Measurements from ENCODE around the gene SCAPER. TPM values are rescaled to one million over a fixed set of nuclear protein-coding genes. Genes with fewer than 3 reads are reported as not detected.
"Not testable (repeated sequence)": the region's sequence is repeated elsewhere in the genome, so short reads cannot be mapped to it uniquely, and the experiment has no call there.

SCAPER gene
- total RNA-seq, 1 experiment from 2014 or later: 8.3 TPM

DNA sequence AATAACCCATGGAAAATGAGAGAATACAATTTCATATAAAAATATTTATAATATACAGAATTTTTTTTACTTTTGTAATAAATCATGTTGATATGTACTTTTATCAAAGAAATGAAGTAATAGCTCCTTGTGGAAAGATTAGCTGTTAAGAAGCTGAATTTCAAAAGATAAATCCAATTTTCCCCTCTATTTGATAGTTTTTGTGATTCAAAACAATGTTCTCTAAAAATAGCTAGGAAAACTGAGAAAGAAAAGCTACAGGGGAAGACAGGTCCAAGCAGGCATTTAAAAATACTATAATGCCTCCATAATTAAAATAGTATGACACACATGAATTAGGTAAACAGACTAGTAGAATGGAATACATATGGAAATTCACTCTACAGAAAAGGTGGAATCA, 44.9 kb downstream of the SCAPER start:
- DNase-seq: no peak
- H3K36me3 ChIP-seq (replicated peaks; ENCODE audit: control insufficient read depth, insufficient read depth, low read length): no peaks in the 10 kb centered on the region
- H3K4me3 ChIP-seq (ENCODE audit: insufficient read depth, low read depth, low read length): no peak overlapping the region
- no peaks in the 10 kb centered on the region for H3K27me3 ChIP-seq (ENCODE audit: control insufficient read depth, insufficient read depth, low read length)

DNA sequence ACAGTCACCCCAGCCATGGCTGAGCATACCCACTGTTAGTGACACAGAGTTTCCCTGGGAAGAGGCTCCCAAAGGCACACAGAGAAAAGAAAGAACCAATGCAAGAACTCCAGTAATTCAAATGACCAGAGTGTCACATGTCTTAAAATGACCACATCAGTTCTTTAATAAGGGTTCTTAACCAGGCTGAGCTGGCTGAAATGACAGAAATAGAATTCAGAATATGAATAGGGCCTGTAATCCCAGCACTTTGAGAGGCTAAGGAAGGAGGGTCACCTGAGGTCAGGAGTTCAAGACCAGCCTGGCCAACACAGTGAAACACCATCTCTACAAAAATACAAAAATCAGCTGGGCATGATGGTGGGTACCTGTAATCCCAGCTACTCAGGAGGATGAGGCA, 54.8 kb downstream of the SCAPER start:
- not testable (repeated sequence) for H3K36me3 ChIP-seq (replicated peaks; ENCODE audit: control insufficient read depth, insufficient read depth, low read length); H3K27me3 ChIP-seq (ENCODE audit: control insufficient read depth, insufficient read depth, low read length); DNase-seq; H3K4me3 ChIP-seq (ENCODE audit: insufficient read depth, low read depth, low read length)

DNA sequence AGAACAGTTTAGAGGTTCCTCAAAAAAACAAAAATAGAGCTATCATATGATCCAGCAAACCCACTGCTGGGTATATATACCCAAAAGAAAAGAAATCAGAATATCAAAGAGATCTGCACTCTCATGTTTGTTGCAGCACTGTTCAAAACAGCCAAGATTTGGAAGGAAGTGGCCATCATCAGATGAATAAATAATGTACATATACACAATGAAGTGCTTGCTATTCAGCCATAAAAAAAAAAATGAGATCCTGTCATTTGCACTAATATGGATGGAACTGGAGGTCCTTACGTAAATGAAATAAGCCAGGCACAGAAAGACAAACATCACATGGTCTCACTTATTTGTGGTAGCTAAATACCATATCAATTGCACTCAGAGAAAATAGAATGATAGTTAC, 58.4 kb downstream of the SCAPER start:
- DNase-seq: no peak
- Histone ChIP-seq H3K36me3 (replicated peaks; ENCODE audit: control insufficient read depth, insufficient read depth, low read length) (no peaks in the 10 kb centered on the region), H3K4me3 (ENCODE audit: insufficient read depth, low read depth, low read length) (no peak overlapping the region), H3K27me3 (ENCODE audit: control insufficient read depth, insufficient read depth, low read length) (no peaks in the 10 kb centered on the region)

- no peaks in the 10 kb centered on the region for H3K27me3 ChIP-seq (ENCODE audit: control insufficient read depth, insufficient read depth, low read length)
- no peak for DNase-seq
Observed at GRCh38 chr15:76844096-76844495, 61.0 kb downstream of the SCAPER start.

DNA sequence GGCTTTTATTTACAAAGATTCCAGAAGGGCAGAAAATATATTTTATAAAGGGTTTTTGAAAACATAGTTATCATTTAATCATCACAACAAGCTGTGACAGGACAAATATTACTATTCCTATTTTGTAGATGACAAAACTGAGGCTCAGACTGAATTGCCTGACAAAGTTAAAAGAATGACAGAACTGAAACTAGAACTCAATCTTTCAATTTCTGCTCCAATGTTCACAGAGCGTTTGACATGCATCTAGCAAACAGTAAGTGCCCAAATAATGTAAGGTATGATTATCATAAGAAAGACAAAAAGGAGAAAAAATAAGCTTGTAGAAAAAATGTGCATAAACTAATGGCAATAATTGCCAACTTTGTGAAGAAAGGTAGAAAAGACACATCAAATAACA, 61.9 kb downstream of the SCAPER start:
- Histone ChIP-seq H3K4me3 (ENCODE audit: insufficient read depth, low read depth, low read length) (no peak overlapping the region), H3K36me3 (replicated peaks; ENCODE audit: control insufficient read depth, insufficient read depth, low read length) (no peaks in the 10 kb centered on the region), H3K27me3 (ENCODE audit: control insufficient read depth, insufficient read depth, low read length) (no peaks in the 10 kb centered on the region)
- no peak for DNase-seq

More at GRCh38 chr15:76844096-76844495, 61.0 kb downstream of the SCAPER start:
- Histone ChIP-seq H3K4me3 (ENCODE audit: insufficient read depth, low read depth, low read length) (no peak overlapping the region), H3K36me3 (replicated peaks; ENCODE audit: control insufficient read depth, insufficient read depth, low read length) (no peaks in the 10 kb centered on the region)

DNA sequence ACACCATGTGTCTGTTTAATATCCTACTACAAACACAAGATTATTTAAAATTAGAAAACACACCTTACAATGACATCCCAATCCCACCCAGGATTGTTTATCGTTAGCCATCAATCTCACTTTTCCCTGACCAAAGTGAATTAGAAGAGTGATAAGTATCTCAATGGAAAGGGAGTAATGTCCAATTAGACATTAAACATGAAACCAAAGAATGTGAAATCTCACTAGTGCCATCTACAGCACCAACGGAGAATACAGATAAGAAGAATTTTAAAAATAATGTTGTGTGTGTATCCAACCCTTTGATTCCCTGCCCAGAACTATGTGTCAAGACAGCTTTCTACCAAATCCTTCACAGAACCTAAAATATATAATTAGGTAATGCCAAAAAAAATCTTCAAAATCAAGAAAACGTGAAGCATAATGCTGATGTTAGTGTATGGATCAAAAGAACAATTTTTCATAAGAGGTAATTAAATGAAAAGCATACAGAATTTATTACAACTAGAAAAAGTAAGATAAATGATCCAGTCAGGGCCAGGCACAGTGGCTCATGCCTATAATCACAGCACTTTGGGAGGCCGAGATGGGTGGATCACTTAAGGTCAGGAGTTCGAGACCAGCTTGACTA, 64.2 kb downstream of the SCAPER start:
- H3K4me3 ChIP-seq (ENCODE audit: insufficient read depth, low read depth, low read length): no peak overlapping the region
- no peaks in the 10 kb centered on the region for H3K27me3 ChIP-seq (ENCODE audit: control insufficient read depth, insufficient read depth, low read length)
- no peaks in the 10 kb centered on the region for H3K36me3 ChIP-seq (replicated peaks; ENCODE audit: control insufficient read depth, insufficient read depth, low read length)
- DNase-seq: peak; percentile 4

DNA sequence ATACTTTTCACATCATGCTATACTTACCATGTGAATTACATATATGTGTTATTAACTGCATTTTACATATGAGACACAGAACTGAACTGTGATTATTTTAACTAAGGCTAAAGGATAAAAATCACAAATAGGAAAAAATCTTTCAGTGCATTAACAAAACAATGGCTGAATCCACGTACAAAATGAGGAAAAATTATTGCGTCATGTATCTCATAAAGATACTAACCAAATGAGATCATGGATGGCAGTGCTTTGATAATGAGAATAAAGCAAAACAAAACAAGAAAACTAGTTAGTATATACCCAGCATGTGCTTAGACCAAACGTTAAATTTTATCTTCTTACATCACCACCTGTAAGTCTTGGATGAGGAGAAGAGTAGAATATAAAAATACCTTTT, 66.0 kb downstream of the SCAPER start:
- Histone ChIP-seq H3K27me3 (ENCODE audit: control insufficient read depth, insufficient read depth, low read length) (no peaks in the 10 kb centered on the region), H3K4me3 (ENCODE audit: insufficient read depth, low read depth, low read length) (no peak overlapping the region), H3K36me3 (replicated peaks; ENCODE audit: control insufficient read depth, insufficient read depth, low read length) (no peaks in the 10 kb centered on the region)
- DNase-seq: no peak

DNA sequence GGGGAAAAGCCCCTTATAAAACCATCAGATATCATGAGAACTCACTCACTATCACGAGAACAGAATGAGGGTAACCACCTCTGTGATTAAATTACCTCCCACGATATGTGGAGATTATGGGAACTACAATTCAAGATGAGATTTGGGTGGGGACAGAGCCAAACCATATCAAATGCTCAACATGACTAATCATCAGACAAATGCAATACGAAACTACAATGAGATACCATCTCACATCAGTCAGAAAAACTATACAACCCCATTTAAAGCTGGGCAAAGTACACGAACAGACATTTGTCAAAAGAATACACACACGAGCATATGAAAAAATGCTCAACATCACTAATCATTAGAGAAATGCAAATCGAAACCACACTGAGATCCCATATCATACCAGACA, 67.7 kb downstream of the SCAPER start:
- DNase-seq: no peak
- Histone ChIP-seq H3K4me3 (ENCODE audit: insufficient read depth, low read depth, low read length) (no peak overlapping the region), H3K36me3 (replicated peaks; ENCODE audit: control insufficient read depth, insufficient read depth, low read length) (no peaks in the 10 kb centered on the region), H3K27me3 (ENCODE audit: control insufficient read depth, insufficient read depth, low read length) (no peaks in the 10 kb centered on the region)

DNA sequence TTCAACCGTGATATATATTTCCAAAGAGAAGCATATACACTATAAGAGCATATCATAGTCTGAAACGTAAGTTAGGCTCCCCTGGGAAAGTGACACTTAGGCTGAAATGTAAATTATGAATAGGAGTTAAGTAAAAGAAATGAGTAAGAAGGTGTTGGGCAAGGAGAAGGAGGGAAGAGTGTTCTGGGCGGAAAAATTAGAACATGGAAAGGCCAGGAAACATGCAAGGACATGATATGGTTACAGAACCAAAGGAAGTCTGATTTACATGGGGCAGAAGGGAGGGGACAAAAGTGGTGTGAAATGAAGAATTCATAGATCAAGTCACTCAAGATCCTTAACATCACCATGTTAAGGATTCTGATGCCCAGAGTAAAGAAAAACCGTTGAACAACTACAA, 75.2 kb downstream of the SCAPER start:
- Histone ChIP-seq H3K27me3 (ENCODE audit: control insufficient read depth, insufficient read depth, low read length) (no peaks in the 10 kb centered on the region), H3K4me3 (ENCODE audit: insufficient read depth, low read depth, low read length) (no peak overlapping the region), H3K36me3 (replicated peaks; ENCODE audit: control insufficient read depth, insufficient read depth, low read length) (no peaks in the 10 kb centered on the region)
- no peak for DNase-seq

DNA sequence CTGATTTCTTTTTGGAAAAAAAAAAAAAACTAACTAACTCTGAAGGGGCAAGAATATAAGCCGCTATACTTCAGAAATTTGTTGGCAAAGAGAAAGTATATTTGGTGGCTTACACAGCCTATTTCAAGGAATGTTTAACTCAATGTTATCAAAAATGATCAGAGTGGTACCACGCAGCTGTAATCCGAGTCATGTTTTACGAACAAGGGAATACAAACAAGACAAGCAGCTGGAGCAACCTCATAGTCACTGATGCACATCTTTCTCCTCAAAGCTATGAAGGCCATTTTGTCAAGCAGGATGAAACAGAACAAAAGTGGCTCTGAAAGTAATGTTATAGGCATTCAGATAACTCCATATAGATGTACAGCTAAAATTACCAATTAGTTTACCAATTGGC, 81.2 kb downstream of the SCAPER start:
- no peak for DNase-seq
- Histone ChIP-seq H3K36me3 (replicated peaks; ENCODE audit: control insufficient read depth, insufficient read depth, low read length) (no peaks in the 10 kb centered on the region), H3K27me3 (ENCODE audit: control insufficient read depth, insufficient read depth, low read length) (no peaks in the 10 kb centered on the region), H3K4me3 (ENCODE audit: insufficient read depth, low read depth, low read length) (no peak overlapping the region)

DNA sequence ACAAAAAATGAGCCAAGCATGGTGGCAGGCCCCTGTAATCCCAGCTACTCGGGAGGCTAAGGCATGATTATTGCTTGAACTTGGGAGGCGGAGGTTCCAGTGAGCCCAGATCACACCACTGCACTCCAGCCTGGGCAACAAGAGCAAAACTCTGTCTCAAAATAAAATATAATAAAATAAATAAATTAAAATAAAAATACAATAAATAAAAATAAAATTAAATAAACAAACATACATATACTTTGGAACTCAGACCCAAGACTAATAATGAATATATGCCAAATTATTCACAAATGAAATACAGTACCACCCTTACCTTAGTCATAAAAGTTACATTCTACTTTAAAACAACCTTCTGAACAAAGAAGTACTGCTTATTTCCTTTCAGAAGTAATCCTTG, 81.8 kb downstream of the SCAPER start:
- Histone ChIP-seq H3K27me3 (ENCODE audit: control insufficient read depth, insufficient read depth, low read length) (no peaks in the 10 kb centered on the region), H3K4me3 (ENCODE audit: insufficient read depth, low read depth, low read length) (no peak overlapping the region), H3K36me3 (replicated peaks; ENCODE audit: control insufficient read depth, insufficient read depth, low read length) (no peaks in the 10 kb centered on the region)
- DNase-seq: no peak

GRCh38 chr15:76818926-76819325, 86.2 kb downstream of the SCAPER start:
- H3K4me3 ChIP-seq (ENCODE audit: insufficient read depth, low read depth, low read length); H3K36me3 ChIP-seq (replicated peaks; ENCODE audit: control insufficient read depth, insufficient read depth, low read length); DNase-seq; H3K27me3 ChIP-seq (ENCODE audit: control insufficient read depth, insufficient read depth, low read length): not testable (repeated sequence)

GRCh38 chr15:76815421-76815820, 89.7 kb downstream of the SCAPER start:
- Histone ChIP-seq H3K36me3 (replicated peaks; ENCODE audit: control insufficient read depth, insufficient read depth, low read length) (no peaks in the 10 kb centered on the region), H3K4me3 (ENCODE audit: insufficient read depth, low read depth, low read length) (no peak overlapping the region), H3K27me3 (ENCODE audit: control insufficient read depth, insufficient read depth, low read length) (no peaks in the 10 kb centered on the region)
- DNase-seq: no peak

GRCh38 chr15:76812381-76812780, 92.8 kb downstream of the SCAPER start:
- Histone ChIP-seq H3K27me3 (ENCODE audit: control insufficient read depth, insufficient read depth, low read length) (no peaks in the 10 kb centered on the region), H3K36me3 (replicated peaks; ENCODE audit: control insufficient read depth, insufficient read depth, low read length) (no peaks in the 10 kb centered on the region), H3K4me3 (ENCODE audit: insufficient read depth, low read depth, low read length) (no peak overlapping the region)
- DNase-seq: no peak

DNA sequence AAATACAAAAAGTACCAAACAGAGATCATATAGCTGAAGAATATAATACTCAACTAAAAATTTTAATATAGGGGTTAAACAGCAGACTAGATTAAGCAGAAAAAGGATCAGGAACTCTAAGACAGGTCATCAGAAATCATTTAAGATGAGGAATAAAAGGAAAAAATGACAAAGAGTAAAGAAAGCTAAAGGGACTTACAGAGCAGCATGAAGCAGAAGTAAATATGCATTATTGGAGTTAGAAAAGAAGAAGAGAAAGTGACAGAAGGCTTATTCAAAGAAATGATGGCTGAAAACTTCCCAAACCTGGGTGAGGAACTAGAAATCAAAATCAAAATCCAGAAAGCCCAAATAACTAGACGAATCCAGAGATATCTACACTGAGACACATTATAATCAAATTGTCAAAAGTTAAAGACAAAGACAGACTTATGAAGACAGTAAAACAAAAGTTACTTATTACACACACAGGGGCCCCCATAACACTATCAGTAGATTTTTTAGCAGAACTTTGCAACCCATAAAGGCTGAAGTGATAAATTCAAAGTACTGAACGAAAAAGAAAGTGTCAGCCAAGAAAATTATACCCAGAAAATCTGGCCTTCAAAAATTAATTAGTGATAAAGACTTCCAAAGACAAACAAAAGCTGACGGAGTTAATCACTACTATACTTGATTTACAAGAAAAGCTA, 95.6 kb downstream of the SCAPER start:
- Histone ChIP-seq H3K27me3 (ENCODE audit: control insufficient read depth, insufficient read depth, low read length) (no peaks in the 10 kb centered on the region), H3K4me3 (ENCODE audit: insufficient read depth, low read depth, low read length) (no peak overlapping the region), H3K36me3 (replicated peaks; ENCODE audit: control insufficient read depth, insufficient read depth, low read length) (no peaks in the 10 kb centered on the region)
- no peak for DNase-seq
